GM23338 (cell line): Measurements from ENCODE around the gene NSMCE1. TPM values are rescaled to one million over a fixed set of nuclear protein-coding genes. Genes with fewer than 3 reads are reported as not detected.
A peak's percentile ranks its signal among the peaks of the same experiment; 100 is the strongest.

Experiments used
- ATAC-seq: fragments of 200-7000 bp; cut with Tn5 transposase; 3 replicates; pipeline ENCODE4 v1.9.1; 2020
- DNase-seq: peaks from one replicate; pipeline ENCODE4 v3.0.0-alpha.2; 2015; ENCODE audit warnings: low spot score
- H2AFZ ChIP-seq: fragments of 200-600 bp; sonication (generic); 2 replicates; pipeline ENCODE4 v1.8.0; 2016; ENCODE audit warnings: antibody characterized with exemption, mild to moderate bottlenecking, moderate library complexity
- H3F3A ChIP-seq: fragments of 200-600 bp; sonication (generic); replicated peaks from 2 replicates; pipeline ENCODE4 v1.8.0; 2017; ENCODE audit warnings: antibody characterized with exemption, mixed run types, low read depth
- H3K27ac ChIP-seq: fragments of 200-600 bp; sonication (generic); 2 replicates; pipeline ENCODE4 v1.6.1; 2016; ENCODE audit warnings: low read depth
- H3K27me3 ChIP-seq: fragments of 200-600 bp; sonication (generic); 2 replicates; pipeline ENCODE4 v1.8.0; 2016; ENCODE audit warnings: mild to moderate bottlenecking, mixed run types, moderate library complexity; ENCODE audit not compliant: insufficient read depth
- H3K36me3 ChIP-seq: fragments of 200-600 bp; sonication (generic); 2 replicates; pipeline ENCODE4 v1.8.0; 2016; ENCODE audit warnings: mild to moderate bottlenecking; ENCODE audit not compliant: insufficient read depth
- H3K4me1 ChIP-seq: fragments of 200-600 bp; sonication (generic); 2 replicates; pipeline ENCODE4 v1.8.0; 2016; ENCODE audit warnings: mild to moderate bottlenecking, moderate library complexity; ENCODE audit not compliant: insufficient read depth
- H3K4me2 ChIP-seq: fragments of 200-600 bp; sonication (generic); 2 replicates; pipeline ENCODE4 v1.7.1; 2017; ENCODE audit warnings: mixed run types
- H3K4me3 ChIP-seq: fragments of 200-600 bp; sonication (generic); 2 replicates; pipeline ENCODE4 v1.6.1; 2016; ENCODE audit warnings: mixed run types
- H3K79me2 ChIP-seq: fragments of 200-600 bp; sonication (generic); replicated peaks from 2 replicates; pipeline ENCODE4 v1.8.0; 2017; ENCODE audit warnings: mild to moderate bottlenecking; ENCODE audit not compliant: insufficient read depth
- H3K9me2 ChIP-seq: fragments of 200-600 bp; sonication (generic); 2 replicates; pipeline ENCODE4 v1.8.0; 2017; ENCODE audit not compliant: insufficient read depth
- H4K20me1 ChIP-seq: fragments of 200-600 bp; sonication (generic); replicated peaks from 2 replicates; pipeline ENCODE4 v1.8.0; 2017; ENCODE audit warnings: mild to moderate bottlenecking; ENCODE audit not compliant: insufficient read depth
- H3K27ac Mint-ChIP-seq: 2 replicates; pipeline ENCODE4 v1.8.0; 2020; ENCODE audit warnings: inconsistent platforms, mild to moderate bottlenecking, moderate library complexity, mixed read lengths
- H3K27me3 Mint-ChIP-seq: 3 replicates; pipeline ENCODE4 v1.8.0; 2022; ENCODE audit warnings: low read depth, mild to moderate bottlenecking, moderate library complexity, mixed read lengths, inconsistent platforms; ENCODE audit not compliant: insufficient read depth, poor library complexity
- H3K36me3 Mint-ChIP-seq: 3 replicates; pipeline ENCODE4 v1.8.0; 2021; ENCODE audit warnings: low read depth, mild to moderate bottlenecking, inconsistent platforms, moderate library complexity, mixed read lengths
- H3K4me1 Mint-ChIP-seq: 3 replicates; pipeline ENCODE4 v1.8.0; 2020; ENCODE audit warnings: mild to moderate bottlenecking, inconsistent platforms, mixed read lengths
- H3K4me3 Mint-ChIP-seq: 3 replicates; pipeline ENCODE4 v1.8.0; 2021; ENCODE audit warnings: moderate library complexity, mild to moderate bottlenecking, inconsistent platforms, mixed read lengths
- H3K9me3 Mint-ChIP-seq: 3 replicates; pipeline ENCODE4 v1.8.0; 2020; ENCODE audit warnings: moderate library complexity, mild to moderate bottlenecking, inconsistent platforms, mixed read lengths
- CTCF ChIP-seq, 2 experiments: fragments of 200-600 bp in 1 of 2; sonication (generic) in 1 of 2; conservative IDR thresholded peaks; 2 replicates each; pipeline versions ENCODE4 v1.5.1 to v1.6.1; 2016 to 2017; ENCODE audit warnings: antibody characterized with exemption in 2 of 2, low read depth in 2 of 2, mild to moderate bottlenecking in 2 of 2, moderate library complexity in 1 of 2
- EZH2 ChIP-seq: fragments of 200-600 bp; sonication (generic); IDR thresholded peaks from one replicate; pipeline ENCODE4 v1.8.0; 2017; ENCODE audit warnings: antibody characterized with exemption, mild to moderate bottlenecking, low read depth; ENCODE audit not compliant: unreplicated experiment
- EZH2phosphoT487 ChIP-seq: fragments of 200-600 bp; sonication (generic); IDR thresholded peaks from one replicate; pipeline ENCODE4 v1.8.1; 2018; ENCODE audit warnings: antibody characterized with exemption; ENCODE audit not compliant: unreplicated experiment
- NANOG ChIP-seq: IDR thresholded peaks from 2 replicates; pipeline ENCODE4 v1.6.1; 2016; ENCODE audit warnings: antibody characterized with exemption, borderline replicate concordance
- POLR2AphosphoS5 ChIP-seq: IDR thresholded peaks from 2 replicates; pipeline ENCODE4 v1.6.1; 2016; ENCODE audit warnings: antibody characterized with exemption, low read depth
- REST ChIP-seq: IDR thresholded peaks from one replicate; pipeline ENCODE4 v1.6.1; 2018; ENCODE audit warnings: antibody characterized with exemption; ENCODE audit not compliant: unreplicated experiment
- ZNF331 ChIP-seq: fragments of 250-450 bp; sonication (Bioruptor Pico); IDR thresholded peaks from 2 replicates; pipeline ENCODE4 v1.5.0; 2020; ENCODE audit warnings: low read depth, mild to moderate bottlenecking, moderate library complexity
- ZNF462 ChIP-seq: fragments of 250-450 bp; sonication (Bioruptor Pico); IDR thresholded peaks from 2 replicates; pipeline ENCODE4 v1.5.0; 2020; ENCODE audit warnings: mild to moderate bottlenecking, moderate library complexity
- polyA plus RNA-seq: library from polyadenylated mRNA; unstranded; fragments of >200 nt; fragmentation: Nextera tagmentation; extraction: Ambion mirVana; gene quantifications from 2 replicates; pipeline ENCODE4 v1.2.1, GENCODE V29; 2016
- total RNA-seq: library from RNA; depleted of rRNA; stranded (reverse); fragments of >200 nt; shearing (Covaris generic); gene quantifications from 2 replicates; pipeline ENCODE4 v1.2.3, GENCODE V29; 2014

Gene NSMCE1
- total and polyA plus RNA-seq, 2 experiments from 2014 or later: 30.6 to 50.8 TPM

GRCh38 chr16:27238016-27238587 is 30.5 kb downstream of the NSMCE1 start:
- Mint-ChIP-seq H3K4me1 (peaks cover 33% of the 10 kb centered on the region), H3K27me3 (peaks cover 3% of the 10 kb centered on the region), H3K36me3 (no peaks in the 10 kb centered on the region), H3K27ac (peak overlapping the region; percentile 60; the same call in 1 of the 2 replicates), H3K4me3 (no peak overlapping the region), H3K9me3 (no peaks in the 10 kb centered on the region)
- H3K9me2 ChIP-seq: no peaks in the 10 kb centered on the region
- no peaks in the 10 kb centered on the region for H3K79me2 ChIP-seq
- DNase-seq (no peak), ATAC-seq (no peak)
- no peak overlapping the region for H2AFZ ChIP-seq
- H3K4me2 ChIP-seq: no peak overlapping the region
- no peaks in the 10 kb centered on the region for H3K36me3 ChIP-seq
- no peaks in the 10 kb centered on the region for H3F3A ChIP-seq
- H3K27ac ChIP-seq: no peak overlapping the region
- no peak overlapping the region for H3K4me3 ChIP-seq
- no peaks in the 10 kb centered on the region for H4K20me1 ChIP-seq
- no peak for TF ChIP-seq CTCF (conservative IDR thresholded peaks at IDR 0.05; ENCODE audit: low read depth in 2 of 2)
- TF ChIP-seq ZNF331 (CRISPR knock-in tag): no peak
- no peak for TF ChIP-seq EZH2
- no peak for TF ChIP-seq NANOG
- TF ChIP-seq EZH2phosphoT487: no peak
- TF ChIP-seq POLR2AphosphoS5: no peak
- no peak for TF ChIP-seq REST
- peaks cover 5% of the 10 kb centered on the region for H3K4me1 ChIP-seq
- no peaks in the 10 kb centered on the region for H3K27me3 ChIP-seq

- Histone ChIP-seq H3K36me3 (no peaks in the 10 kb centered on the region), H3K4me1 (no peaks in the 10 kb centered on the region), H4K20me1 (no peaks in the 10 kb centered on the region), H3K9me2 (no peaks in the 10 kb centered on the region), H3F3A (no peaks in the 10 kb centered on the region), H3K27me3 (no peaks in the 10 kb centered on the region), H3K79me2 (no peaks in the 10 kb centered on the region), H3K4me3 (no peak overlapping the region), H2AFZ (no peak overlapping the region), H3K4me2 (no peak overlapping the region), H3K27ac (no peak overlapping the region)
- ATAC-seq (no peak; the same call in 2 of the 3 replicates), DNase-seq (peak; percentile 23)
- no peak overlapping the region for H3K4me3 Mint-ChIP-seq
- H3K27ac Mint-ChIP-seq: peak overlapping the region; percentile 60
- H3K27me3 Mint-ChIP-seq: peaks cover 3% of the 10 kb centered on the region
- H3K9me3 Mint-ChIP-seq: no peaks in the 10 kb centered on the region
- no peaks in the 10 kb centered on the region for H3K36me3 Mint-ChIP-seq
- peaks cover 26% of the 10 kb centered on the region for H3K4me1 Mint-ChIP-seq
- TF ChIP-seq POLR2AphosphoS5 (no peak), EZH2phosphoT487 (no peak), ZNF331 (CRISPR knock-in tag) (no peak), ZNF462 (no peak)
Observed at GRCh38 chr16:27237219-27238015, 31.2 kb downstream of the NSMCE1 start.
